GM12891 (cell line): ENCODE results near the gene ENTPD1.

Experiments used
- POLR2A ChIP-seq: IDR thresholded peaks from 2 replicates; pipeline ENCODE4 v1.6.1; 2011; ENCODE audit warnings: low read depth, low read length, control low read depth
- POU2F2 ChIP-seq: IDR thresholded peaks from 2 replicates; pipeline ENCODE4 v1.6.1; 2011; ENCODE audit warnings: low read depth, mild to moderate bottlenecking, control low read depth, low read length, moderate library complexity
- SPI1 ChIP-seq: IDR thresholded peaks from 2 replicates; pipeline ENCODE4 v1.6.1; 2011; ENCODE audit warnings: low read depth, low read length, control low read depth

DNA sequence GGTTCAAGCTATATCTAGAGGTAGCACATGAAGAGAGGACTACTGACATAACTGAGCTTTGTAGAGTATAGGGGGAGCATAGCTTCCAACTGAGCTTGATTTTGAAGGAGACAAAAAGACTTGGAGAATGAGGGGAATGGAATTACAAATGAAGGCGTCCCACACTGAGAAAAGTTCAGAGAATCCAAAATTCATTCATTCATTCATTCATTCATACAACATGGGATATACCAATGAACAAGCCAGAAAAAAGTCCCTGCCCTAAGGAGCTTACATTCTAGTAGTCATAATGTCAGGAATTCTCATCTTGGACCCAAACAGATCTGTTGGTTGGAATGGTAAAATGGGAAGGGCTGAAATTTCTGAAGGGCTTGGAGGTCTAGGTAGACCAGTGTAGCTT, 62.0 kb downstream of the ENTPD1 start:
- TF ChIP-seq POLR2A (no peak), SPI1 (no peak), POU2F2 (no peak)
